Fibroblast of villous mesenchyme (primary cell): Measurements from ENCODE around the gene DNAJB8. TPM values are rescaled to one million over a fixed set of nuclear protein-coding genes. Genes with fewer than 3 reads are reported as not detected.

ENCODE experiments used
- DNase-seq: peaks from one replicate; pipeline ENCODE4 v3.0.0-alpha.2; 2010; ENCODE audit warnings: low read depth
- H3K4me3 ChIP-seq: 2 replicates; pipeline ENCODE4 v1.5.1; 2011; ENCODE audit warnings: low read depth, mild to moderate bottlenecking, low read length
- CTCF ChIP-seq: IDR thresholded peaks from 2 replicates; pipeline ENCODE4 v1.5.1; 2012; ENCODE audit warnings: low read depth, mild to moderate bottlenecking, low read length; ENCODE audit not compliant: insufficient read depth
- total RNA-seq: library from RNA; depleted of rRNA; stranded (reverse); fragments of >200 nt; gene quantifications from 2 replicates; pipeline ENCODE4 v1.2.3, GENCODE V29; 2012

The DNAJB8 gene
- total RNA-seq, 1 donor: not detected

DNA sequence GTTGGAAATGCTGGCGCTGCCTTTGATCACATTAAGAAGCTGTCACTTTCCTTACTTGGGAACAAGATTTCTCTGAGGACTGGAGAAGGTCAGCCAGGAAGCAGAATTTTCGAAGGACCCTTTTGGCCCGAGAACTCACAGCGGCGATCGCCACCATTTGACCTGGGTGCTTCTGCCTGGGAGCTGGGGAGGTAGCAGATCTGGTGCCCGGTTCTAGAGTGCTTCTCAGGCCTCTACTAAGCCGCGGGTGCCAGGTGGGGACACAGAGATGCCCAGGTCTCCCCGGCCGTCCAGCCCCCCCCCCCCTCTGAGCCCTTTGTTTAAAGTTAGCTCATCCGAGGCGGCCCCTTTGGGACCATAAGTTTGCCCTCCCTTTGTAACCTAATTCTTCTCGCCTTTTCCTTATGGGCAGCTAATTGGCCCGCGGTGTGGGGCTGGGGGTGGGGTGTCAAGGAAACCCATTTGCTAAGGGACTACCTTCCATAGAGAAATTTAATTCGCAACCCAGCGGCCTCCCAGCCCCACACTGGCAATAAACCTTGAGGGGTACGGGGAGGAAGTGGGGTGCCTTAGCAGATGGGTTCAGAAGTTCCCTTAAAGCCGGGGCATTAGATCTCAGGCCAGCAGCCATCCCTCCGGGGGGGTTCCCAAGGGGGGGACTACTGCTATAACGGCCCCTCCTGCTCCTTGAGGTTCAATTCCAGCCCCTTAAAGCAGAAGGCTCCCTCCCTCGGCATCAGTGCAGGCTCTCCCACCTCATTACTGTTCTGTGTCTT lies 24.4 kb upstream of the DNAJB8 start:
- H3K4me3 ChIP-seq: peak overlapping the region; percentile 85
- DNase-seq: peak; percentile 62
- TF ChIP-seq CTCF: no peak

DNA sequence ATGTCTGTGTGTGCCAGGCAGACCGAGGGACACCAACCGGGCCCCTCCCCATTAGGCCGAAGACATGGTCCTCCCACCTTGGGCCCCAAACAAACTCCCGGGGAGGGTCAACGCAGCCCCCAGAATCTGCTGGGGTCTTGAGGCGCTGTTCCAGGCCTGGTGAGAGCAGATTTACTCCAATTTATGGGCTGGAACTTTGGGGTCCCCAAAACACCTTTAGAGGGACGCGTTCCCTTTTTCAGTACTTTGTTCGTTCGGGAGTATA lies 23.9 kb upstream of the DNAJB8 start:
- H3K4me3 ChIP-seq: peak overlapping the region; percentile 85
- DNase-seq: no peak
- no peak for TF ChIP-seq CTCF

GRCh38 chr3:128489927-128490649 lies 23.4 kb upstream of the DNAJB8 start:
- peak; percentile 16 for TF ChIP-seq CTCF
- peak overlapping the region; percentile 85 for H3K4me3 ChIP-seq
- peak; percentile 54 for DNase-seq

DNA sequence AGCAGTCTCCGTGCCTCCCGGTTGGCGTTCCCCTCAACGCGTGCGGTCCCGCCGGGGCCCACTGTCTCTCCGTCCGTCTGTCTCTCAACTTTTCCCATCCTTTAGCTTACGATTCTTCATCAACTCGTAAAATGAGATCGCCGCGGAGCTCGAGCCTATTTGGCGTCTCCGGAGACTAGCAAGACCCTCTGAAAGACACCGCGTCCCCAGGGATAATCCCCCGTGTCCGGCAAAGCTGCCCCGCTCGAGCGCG lies 22.9 kb upstream of the DNAJB8 start:
- no peak for TF ChIP-seq CTCF
- peak; percentile 6 for DNase-seq
- H3K4me3 ChIP-seq: peak overlapping the region; percentile 85

- peak; percentile 69 for DNase-seq
- TF ChIP-seq CTCF: no peak
- peak overlapping the region; percentile 85 for H3K4me3 ChIP-seq
Measured at GRCh38 chr3:128488991-128489673, 22.4 kb upstream of the DNAJB8 start.

DNA sequence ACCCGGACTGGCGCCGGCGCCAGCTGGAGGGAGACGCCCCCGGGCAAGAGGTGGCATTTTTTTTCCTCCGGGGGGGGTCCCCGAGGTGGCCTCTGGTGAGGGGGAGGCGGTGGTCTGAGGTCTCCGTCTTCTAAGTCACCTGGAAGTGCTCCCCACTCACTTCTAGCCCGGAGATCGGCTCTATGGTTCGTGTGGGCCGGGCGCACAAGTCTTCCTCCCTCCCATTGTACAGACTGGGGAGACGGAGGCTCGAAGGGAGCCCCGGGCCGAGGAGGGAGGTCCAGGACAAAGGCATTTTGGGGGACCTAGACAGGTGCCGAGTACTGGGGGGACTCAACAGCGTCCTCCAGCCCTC lies 21.9 kb upstream of the DNAJB8 start:
- DNase-seq: peak; percentile 27
- TF ChIP-seq CTCF: no peak
- H3K4me3 ChIP-seq: peak overlapping the region; percentile 85
